H1 (cell line): Measurements from ENCODE around the gene ZBTB44. TPM values are rescaled to one million over a fixed set of nuclear protein-coding genes. Genes with fewer than 3 reads are reported as not detected.
A peak's percentile ranks its signal among the peaks of the same experiment; 100 is the strongest.

ENCODE experiments used
- CTCF ChIA-PET: fragments of 300-600 bp; sonication (Branson Sonifier 250); formaldehyde crosslinking; loops from one replicate; lab custom pipeline; 2021; ENCODE audit not compliant: partially characterized antibody; lab: Charles Lee
- POLR2A ChIA-PET: fragments of 300-600 bp; sonication (Branson Sonifier 250); formaldehyde crosslinking; loops from one replicate; lab custom pipeline; 2021; ENCODE audit warnings: inconsistent platforms; ENCODE audit not compliant: partially characterized antibody; lab: Charles Lee
- DNase-seq, 2 experiments: peaks; one replicate each; pipeline versions ENCODE4 v3.0.0 to v3.0.0-alpha.2; 2010 to 2022; ENCODE audit warnings: low spot score in 2 of 2, low read depth in 1 of 2, mixed read lengths in 1 of 2
- FAIRE-seq: peaks from 2 replicates; lab custom pipeline; 2011; peaks lifted over from hg19 to GRCh38; lab: Jason Lieb, UNC
- H2AFZ ChIP-seq: 2 replicates; pipeline ENCODE4 v1.8.1; 2012; ENCODE audit warnings: low read length, inconsistent platforms
- H2AK5ac ChIP-seq: 2 replicates; pipeline ENCODE4 v1.6.1; 2013; ENCODE audit warnings: low read depth, low read length
- H2BK120ac ChIP-seq: replicated peaks from 2 replicates; pipeline ENCODE3; 2013; ENCODE audit warnings: low read depth, low read length, inconsistent platforms
- H2BK12ac ChIP-seq: 2 replicates; pipeline ENCODE4 v1.6.1; 2013; ENCODE audit warnings: low read depth, low read length
- H2BK15ac ChIP-seq: 2 replicates; pipeline ENCODE4 v1.6.1; 2013; ENCODE audit warnings: low read length
- H2BK20ac ChIP-seq: 2 replicates; pipeline ENCODE4 v1.6.1; 2013; ENCODE audit warnings: low read length
- H2BK5ac ChIP-seq: 2 replicates; pipeline ENCODE4 v1.6.1; 2013; ENCODE audit warnings: low read depth, low read length
- H3K14ac ChIP-seq: 2 replicates; pipeline ENCODE4 v1.6.1; 2013; ENCODE audit warnings: inconsistent platforms; ENCODE audit not compliant: insufficient read length
- H3K18ac ChIP-seq: 2 replicates; pipeline ENCODE4 v1.6.1; 2013; ENCODE audit warnings: low read length; ENCODE audit errors: extremely low read depth
- H3K23ac ChIP-seq: 2 replicates; pipeline ENCODE4 v1.6.1; 2013; ENCODE audit warnings: inconsistent platforms; ENCODE audit not compliant: insufficient read length
- H3K23me2 ChIP-seq: 2 replicates; pipeline ENCODE4 v1.6.1; 2013; ENCODE audit warnings: low read depth, low read length
- H3K27ac ChIP-seq: 2 replicates; pipeline ENCODE4 v1.6.1; 2011; ENCODE audit warnings: low read depth, low read length, inconsistent platforms
- H3K27me3 ChIP-seq, 4 experiments: replicated peaks in 1 of 4; 1 replicate in 1 of 4; 2 replicates in 3 of 4; pipeline versions ENCODE4 v1.6.1 to v1.8.1; 2011 to 2013; ENCODE audit warnings: low read length in 3 of 4, mild to moderate bottlenecking in 3 of 4, inconsistent platforms in 2 of 4, mixed read lengths in 2 of 4, moderate library complexity in 1 of 4; ENCODE audit not compliant: control insufficient read depth in 3 of 4, insufficient read depth in 3 of 4; ENCODE audit errors: extremely low read depth in 1 of 4
- H3K36me3 ChIP-seq, 4 experiments: 2 replicates each; pipeline versions ENCODE4 v1.6.1 to v1.8.1; 2011 to 2013; ENCODE audit warnings: mild to moderate bottlenecking in 4 of 4, low read length in 3 of 4, moderate library complexity in 2 of 4, control low read depth in 1 of 4, inconsistent platforms in 1 of 4; ENCODE audit not compliant: insufficient read depth in 4 of 4, control insufficient read depth in 2 of 4
- H3K4ac ChIP-seq: replicated peaks from 2 replicates; pipeline ENCODE3; 2013; ENCODE audit warnings: low read length, low read depth, mixed read lengths, inconsistent platforms; ENCODE audit not compliant: insufficient read length
- H3K4me1 ChIP-seq, 4 experiments: replicated peaks in 1 of 4; 1 replicate in 1 of 4; 2 replicates in 3 of 4; pipeline versions ENCODE4 v1.6.1 to v1.8.1; 2011 to 2013; ENCODE audit warnings: low read length in 3 of 4, inconsistent platforms in 2 of 4, mixed read lengths in 1 of 4; ENCODE audit not compliant: insufficient read depth in 4 of 4, control insufficient read depth in 3 of 4
- H3K4me2 ChIP-seq, 2 experiments: 2 replicates each; pipeline versions ENCODE4 v1.6.1 to v1.8.1; 2011 to 2013; ENCODE audit warnings: low read depth in 2 of 2, low read length in 2 of 2, control low read depth in 1 of 2, inconsistent platforms in 1 of 2, mild to moderate bottlenecking in 1 of 2; ENCODE audit not compliant: insufficient read depth in 1 of 2
- H3K4me3 ChIP-seq, 4 experiments: fragments of 200-600, 300-600 bp in 1 of 4; sonication (generic), shearing (Covaris generic), sonication (Bioruptor Twin) in 1 of 4; 2 replicates each; pipeline versions ENCODE4 v1.5.1 to v1.8.1; 2011 to 2016; ENCODE audit warnings: low read length in 4 of 4, low read depth in 3 of 4, control low read depth in 2 of 4, inconsistent platforms in 2 of 4, mild to moderate bottlenecking in 2 of 4, mixed read lengths in 1 of 4, moderate library complexity in 1 of 4; ENCODE audit not compliant: insufficient read depth in 2 of 4; ENCODE audit errors: extremely low read depth in 1 of 4
- H3K56ac ChIP-seq: replicated peaks from 2 replicates; pipeline ENCODE3; 2013; ENCODE audit warnings: low read depth, mild to moderate bottlenecking, mixed read lengths, low read length, inconsistent platforms; ENCODE audit not compliant: insufficient read length
- H3K79me1 ChIP-seq: 2 replicates; pipeline ENCODE4 v1.6.1; 2013; ENCODE audit warnings: low read depth, low read length, control low read depth
- H3K79me2 ChIP-seq, 2 experiments: 2 replicates each; pipeline versions ENCODE4 v1.6.1 to v1.8.1; 2012 to 2013; ENCODE audit warnings: low read length in 2 of 2, mild to moderate bottlenecking in 2 of 2, inconsistent platforms in 1 of 2; ENCODE audit not compliant: insufficient read depth in 2 of 2, control insufficient read depth in 1 of 2
- H3K9ac ChIP-seq, 4 experiments: replicated peaks in 1 of 4; 1 replicate in 1 of 4; 2 replicates in 3 of 4; pipeline versions ENCODE4 v1.6.1 to v1.8.1; 2011 to 2013; ENCODE audit warnings: low read depth in 3 of 4, low read length in 3 of 4, control low read depth in 2 of 4, mild to moderate bottlenecking in 2 of 4, moderate library complexity in 2 of 4, inconsistent platforms in 1 of 4; ENCODE audit errors: extremely low read depth in 1 of 4
- H3K9me3 ChIP-seq, 2 experiments: 2 replicates each; pipeline versions ENCODE4 v1.6.1 to v1.8.1; 2012 to 2013; ENCODE audit warnings: mild to moderate bottlenecking in 2 of 2, moderate library complexity in 2 of 2, control low read depth in 1 of 2, inconsistent platforms in 1 of 2, low read depth in 1 of 2, low read length in 1 of 2, mixed read lengths in 1 of 2; ENCODE audit not compliant: insufficient read depth in 2 of 2
- H4K20me1 ChIP-seq, 2 experiments: replicated peaks in 1 of 2; 2 replicates each; pipeline versions ENCODE3 to v1.8.1; 2011 to 2013; ENCODE audit warnings: inconsistent platforms in 2 of 2, low read length in 2 of 2, mild to moderate bottlenecking in 1 of 2; ENCODE audit not compliant: insufficient read depth in 2 of 2, control insufficient read depth in 1 of 2
- H4K5ac ChIP-seq: 2 replicates; pipeline ENCODE4 v1.6.1; 2013; ENCODE audit warnings: low read length, low read depth, mixed read lengths, inconsistent platforms; ENCODE audit not compliant: insufficient read length
- H4K8ac ChIP-seq: 2 replicates; pipeline ENCODE4 v1.8.0; 2013; ENCODE audit warnings: mild to moderate bottlenecking, moderate library complexity, low read length, inconsistent platforms; ENCODE audit not compliant: insufficient read depth; ENCODE audit errors: extremely low read depth
- H4K91ac ChIP-seq: replicated peaks from 2 replicates; pipeline ENCODE3; 2013; ENCODE audit warnings: low read length, mixed read lengths, inconsistent platforms; ENCODE audit not compliant: insufficient read length
- BACH1 ChIP-seq: IDR thresholded peaks from 2 replicates; pipeline ENCODE4 v1.6.1; 2012; ENCODE audit warnings: low read length, improper control_type of control experiment
- BCL11A ChIP-seq, 2 experiments: IDR thresholded peaks; one replicate each; pipeline ENCODE4 v1.6.1; 2011; ENCODE audit warnings: low read depth in 2 of 2, low read length in 2 of 2, mild to moderate bottlenecking in 2 of 2
- MAFK ChIP-seq: IDR thresholded peaks from 2 replicates; pipeline ENCODE4 v1.6.1; 2012; ENCODE audit warnings: low read depth, mild to moderate bottlenecking, improper control_type of control experiment, low read length
- PHF8 ChIP-seq: fragments of 200-600 bp; sonication (generic); conservative IDR thresholded peaks from 2 replicates; pipeline ENCODE4 v1.7.1; 2012; ENCODE audit warnings: low read depth, mild to moderate bottlenecking, inconsistent platforms, low read length, moderate library complexity
- RAD21 ChIP-seq, 2 experiments: IDR thresholded peaks in 1 of 2; conservative IDR thresholded peaks in 1 of 2; 2 replicates each; pipeline ENCODE4 v1.6.1; 2011; ENCODE audit warnings: low read depth in 2 of 2, low read length in 2 of 2, improper control_type of control experiment in 1 of 2, inconsistent platforms in 1 of 2, mild to moderate bottlenecking in 1 of 2, moderate library complexity in 1 of 2
- SUZ12 ChIP-seq: fragments of 200-600 bp; sonication (generic); IDR thresholded peaks from 2 replicates; pipeline ENCODE4 v1.6.1; 2012; ENCODE audit warnings: mild to moderate bottlenecking, inconsistent platforms, low read length, moderate library complexity, mixed read lengths
- WGBS, 2 experiments: shearing (Covaris generic) in 1 of 2; methylation state at CpG; one replicate each; pipeline versions ENCODE4 v1.1.6 to v1.1.7; 2013 to 2015; ENCODE audit warnings: low lambda C conversion rate in 2 of 2, mixed read lengths in 2 of 2, inconsistent platforms in 1 of 2, low coverage in 1 of 2, missing lambda C conversion rate in 1 of 2; ENCODE audit not compliant: insufficient replicate concordance in 2 of 2, insufficient coverage in 1 of 2, insufficient read length in 1 of 2; ENCODE audit errors: extremely low coverage in 1 of 2, missing lambda C conversion rate in 1 of 2; 5-methylcytosine and 5-hydroxymethylcytosine counted together
- polyA plus RNA-seq, 7 experiments: library from polyadenylated mRNA; depleted of rRNA in 3 of 7; stranded (reverse) in 5 of 7; unstranded in 2 of 7; fragments of >200 nt in 5 of 7; fragments of 200-250 nt in 2 of 7; gene quantifications; 1 replicate in 5 of 7; 2 replicates in 1 of 7; 4 replicates in 1 of 7; pipeline versions ENCODE4 v1.2.1 to v1.2.3, GENCODE V29; 2011 to 2013; ENCODE audit warnings: missing spikeins in 2 of 7, mixed read lengths in 2 of 7
- total RNA-seq: library from RNA; stranded (reverse); fragmentation: NEBNext Ultra II Directional; extraction: Animal tissue kit (Norgen Biotek cat#: 25700); gene quantifications from 2 replicates; pipeline ENCODE4 v1.2.1, GENCODE V29; 2021

ZBTB44 gene
- total and polyA plus RNA-seq, 2 of the 8 experiments (the other 6 are each of a cell fraction or from before 2014, with no cell fraction given), result 37.2 to 158 TPM

- H3K18ac ChIP-seq, result peak overlapping the region; percentile 4
- no peaks in the 10 kb centered on the region; a peak in 1 of 8 replicates for H3K36me3 ChIP-seq
- POLR2A ChIA-PET, result interaction anchor here (0.8 to 3.3 kb wide), 2 partner anchors 10 to 154 kb away, joined by 3 to 13 read pairs; no protein-coding TSS in a partner anchor
- H2BK120ac ChIP-seq, result no peak overlapping the region
- no peak for FAIRE-seq
- H3K4ac ChIP-seq, result no peak overlapping the region
- H2BK12ac ChIP-seq, result peak overlapping the region; percentile 86; the same call in 1 of the 2 replicates
- H3K14ac ChIP-seq, result no peak overlapping the region
- H4K8ac ChIP-seq, result no peak overlapping the region; the same call in 1 of the 2 replicates
- H2BK20ac ChIP-seq, result peak overlapping the region; percentile 75; the same call in 1 of the 2 replicates
- no peak overlapping the region for H2BK15ac ChIP-seq
- H3K4me1 ChIP-seq, result peaks cover 0 to 16% (median 12%) of the 10 kb centered on the region in 4 experiments; a peak in 6 of 7 replicates
- H2AFZ ChIP-seq, result no peak overlapping the region
- H3K56ac ChIP-seq, result no peak overlapping the region
- peak overlapping the region in 1 of 2 experiments; percentile 7; a peak in 1 of 4 replicates for H3K4me2 ChIP-seq
- H4K91ac ChIP-seq, result peak overlapping the region; percentile 20
- no peaks in the 10 kb centered on the region for H3K79me1 ChIP-seq
- WGBS, 2 experiments, result 74% methylated on average over 20 of the region's 21 CpGs; no CpG with 5 or more reads in 1 of the 2 experiments
- CTCF ChIA-PET, result interaction anchor here (0.7 to 3.0 kb wide), 5 partner anchors 172 to 645 kb away, joined by 3 to 7 read pairs (median 4); no protein-coding TSS in a partner anchor
- no peak overlapping the region for H3K27ac ChIP-seq
- no peak overlapping the region for H3K4me3 ChIP-seq
- DNase-seq, result peak in 1 of 2 experiments; percentile 52
- H3K23me2 ChIP-seq, result no peaks in the 10 kb centered on the region
- H4K20me1 ChIP-seq, result peaks cover 0 to 3% of the 10 kb centered on the region in 2 experiments
- TF ChIP-seq RAD21 (IDR thresholded peaks at IDR 0.05 in 1 of 2, conservative IDR thresholded peaks at IDR 0.05 in 1 of 2; ENCODE audit: low read depth in 2 of 2, low read length in 2 of 2), result no peak
- TF ChIP-seq BACH1, result no peak
- TF ChIP-seq BCL11A (IDR thresholded peaks at IDR 0.05; ENCODE audit: low read depth in 2 of 2, low read length in 2 of 2), result no peak
- TF ChIP-seq MAFK, result no peak
- TF ChIP-seq SUZ12, result no peak
- no peak for TF ChIP-seq PHF8
- H3K9me3 ChIP-seq, result no peaks in the 10 kb centered on the region; a peak in 1 of 4 replicates
- H3K9ac ChIP-seq, result no peak overlapping the region
- H3K27me3 ChIP-seq, result no peaks in the 10 kb centered on the region
- H2BK5ac ChIP-seq, result peak overlapping the region; percentile 9; the same call in 1 of the 2 replicates
- no peak overlapping the region for H4K5ac ChIP-seq
- H3K79me2 ChIP-seq, result no peaks in the 10 kb centered on the region
- H2AK5ac ChIP-seq, result no peak overlapping the region
- no peak overlapping the region for H3K23ac ChIP-seq
Measured at GRCh38 chr11:130217133-130218031, 97.3 kb downstream of the ZBTB44 start.
